ENCODE data around the gene MAPK10.

MAPK10 gene

GRCh38 chr4:86388252-86388651 lies 28.4 kb upstream of the MAPK10 start:
- DNase-seq (ENCODE audit: low read depth), result no peak
- H3K4me3 ChIP-seq (replicated peaks; ENCODE audit: low read depth, low read length), result no peak overlapping the region
- no peak for TF ChIP-seq CTCF (IDR thresholded peaks at IDR 0.05; ENCODE audit: low read length, missing control alignments)

GRCh38 chr4:86386817-86387415 lies 27.1 kb upstream of the MAPK10 start:
- DNase-seq (ENCODE audit: low read depth), result no peak
- no peak overlapping the region for H3K4me3 ChIP-seq (replicated peaks; ENCODE audit: low read depth, low read length)
- TF ChIP-seq CTCF (IDR thresholded peaks at IDR 0.05; ENCODE audit: low read length, missing control alignments), result no peak

- DNase-seq (ENCODE audit: low read depth), result no peak
- H3K4me3 ChIP-seq (replicated peaks; ENCODE audit: low read depth, low read length), result no peak overlapping the region
- no peak for TF ChIP-seq CTCF (IDR thresholded peaks at IDR 0.05; ENCODE audit: low read length, missing control alignments)
These were observed 26.3 kb upstream of the MAPK10 start for GRCh38 chr4:86386201-86386600.

GRCh38 chr4:86381431-86381830 lies 21.6 kb upstream of the MAPK10 start:
- no peak overlapping the region for H3K4me3 ChIP-seq (replicated peaks; ENCODE audit: low read depth, low read length)
- no peak for DNase-seq (ENCODE audit: low read depth)
- TF ChIP-seq CTCF (IDR thresholded peaks at IDR 0.05; ENCODE audit: low read length, missing control alignments), result no peak

GRCh38 chr4:86380181-86380724 lies 20.4 kb upstream of the MAPK10 start:
- no peak overlapping the region for H3K4me3 ChIP-seq (replicated peaks; ENCODE audit: low read depth, low read length)
- no peak for TF ChIP-seq CTCF (IDR thresholded peaks at IDR 0.05; ENCODE audit: low read length, missing control alignments)
- no peak for DNase-seq (ENCODE audit: low read depth)

GRCh38 chr4:86376850-86377249 lies 17.0 kb upstream of the MAPK10 start:
- TF ChIP-seq CTCF (IDR thresholded peaks at IDR 0.05; ENCODE audit: low read length, missing control alignments), result no peak
- H3K4me3 ChIP-seq (replicated peaks; ENCODE audit: low read depth, low read length), result no peak overlapping the region
- DNase-seq (ENCODE audit: low read depth), result no peak

GRCh38 chr4:86368433-86368832 lies 8.6 kb upstream of the MAPK10 start:
- DNase-seq (ENCODE audit: low read depth), result no peak
- no peak for TF ChIP-seq CTCF (IDR thresholded peaks at IDR 0.05; ENCODE audit: low read length, missing control alignments)
- no peak overlapping the region for H3K4me3 ChIP-seq (replicated peaks; ENCODE audit: low read depth, low read length)
